Fibroblast of skin of right biceps (primary cell): ENCODE data around the gene PER1.
"Not testable (repeated sequence)": the region's sequence is repeated elsewhere in the genome, so short reads cannot be mapped to it uniquely, and the experiment has no call there.

Experiments used
- DNase-seq: peaks from one replicate; pipeline ENCODE4 v3.0.0-alpha.2; 2013

The PER1 gene

GRCh38 chr17:8117980-8118768, 34.0 kb downstream of the PER1 start, which contains the start of gene ALOXE3:
ALOXE3 (minus strand) TSS chr17:8118514; CDS start chr17:8117990, 524 bp downstream.
- peak; percentile 71 for DNase-seq

GRCh38 chr17:8117367-8117979, 34.7 kb downstream of the PER1 start:
- DNase-seq: no peak

GRCh38 chr17:8116776-8117175, 35.4 kb downstream of the PER1 start:
- DNase-seq: no peak

GRCh38 chr17:8110907-8111306, 41.3 kb downstream of the PER1 start:
- no peak for DNase-seq

GRCh38 chr17:8110456-8110804, 41.8 kb downstream of the PER1 start:
- no peak for DNase-seq

GRCh38 chr17:8109661-8110455, 42.3 kb downstream of the PER1 start:
- DNase-seq: peak; percentile 27

GRCh38 chr17:8108972-8109660, 43.1 kb downstream of the PER1 start:
- DNase-seq: no peak

- not testable (repeated sequence) for DNase-seq
Measured at GRCh38 chr17:8106980-8107379, 45.2 kb downstream of the PER1 start.

GRCh38 chr17:8105957-8106398, 46.2 kb downstream of the PER1 start:
- peak; percentile 47 for DNase-seq

- DNase-seq: no peak
Measured at GRCh38 chr17:8104911-8105310, 47.3 kb downstream of the PER1 start.

- DNase-seq: no peak
Measured at GRCh38 chr17:8103549-8103948, 48.7 kb downstream of the PER1 start.

GRCh38 chr17:8101721-8102120, 50.5 kb downstream of the PER1 start:
- DNase-seq: no peak

- no peak for DNase-seq
Measured at GRCh38 chr17:8100763-8101162, 51.4 kb downstream of the PER1 start.

GRCh38 chr17:8100111-8100510, 52.1 kb downstream of the PER1 start:
- no peak for DNase-seq

GRCh38 chr17:8096541-8096940, 55.7 kb downstream of the PER1 start:
- no peak for DNase-seq

GRCh38 chr17:8095361-8095760, 56.8 kb downstream of the PER1 start:
- no peak for DNase-seq

GRCh38 chr17:8091033-8091687, 61.0 kb downstream of the PER1 start:
- peak; percentile 7 for DNase-seq
